DOHH2 (cell line): ENCODE data around the gene CCDC78.

Experiments
- H3F3A ChIP-seq: fragments of 200-600 bp; sonication (generic), shearing (Covaris generic); 2 replicates; pipeline ENCODE4 v1.6.0; 2016; ENCODE audit warnings: antibody characterized with exemption, mild to moderate bottlenecking; ENCODE audit not compliant: control insufficient read depth, insufficient read depth
- H3K27ac ChIP-seq: fragments of 200-600 bp; sonication (generic); 2 replicates; pipeline ENCODE4 v1.5.1; 2014; ENCODE audit warnings: low read depth, mild to moderate bottlenecking, low read length, moderate library complexity
- H3K27me3 ChIP-seq: fragments of 200-600 bp; sonication (generic); 2 replicates; pipeline ENCODE4 v1.6.1; 2014; ENCODE audit warnings: mild to moderate bottlenecking, low read length, mixed read lengths; ENCODE audit not compliant: control insufficient read depth
- H3K36me3 ChIP-seq: fragments of 200-600 bp; sonication (generic); 2 replicates; pipeline ENCODE4 v1.6.1; 2014; ENCODE audit warnings: mild to moderate bottlenecking, low read length, moderate library complexity, mixed read lengths; ENCODE audit not compliant: control insufficient read depth
- H3K4me1 ChIP-seq: fragments of 200-600 bp; sonication (generic); 2 replicates; pipeline ENCODE4 v1.6.1; 2014; ENCODE audit warnings: mild to moderate bottlenecking, low read length, mixed read lengths; ENCODE audit not compliant: control insufficient read depth
- H3K4me2 ChIP-seq: fragments of 200-600 bp; sonication (generic); 2 replicates; pipeline ENCODE4 v1.6.0; 2014; ENCODE audit warnings: mild to moderate bottlenecking, low read length, moderate library complexity
- H3K4me3 ChIP-seq: fragments of 200-600 bp; sonication (generic); 2 replicates; pipeline ENCODE4 v1.5.1; 2014; ENCODE audit warnings: mild to moderate bottlenecking, low read length, mixed read lengths
- H3K79me2 ChIP-seq: fragments of 200-600 bp; sonication (generic); 2 replicates; pipeline ENCODE4 v1.6.1; 2014; ENCODE audit warnings: mild to moderate bottlenecking, low read length, mixed read lengths; ENCODE audit not compliant: control insufficient read depth
- H3K9me2 ChIP-seq: fragments of 200-600 bp; sonication (generic); replicated peaks from 2 replicates; pipeline ENCODE4 v1.6.1; 2014; ENCODE audit warnings: mild to moderate bottlenecking, low read length, mixed read lengths; ENCODE audit not compliant: control insufficient read depth
- H3K9me3 ChIP-seq: fragments of 200-600 bp; sonication (generic); 2 replicates; pipeline ENCODE4 v1.6.1; 2014; ENCODE audit warnings: antibody characterized with exemption, low read length, mixed read lengths; ENCODE audit not compliant: control insufficient read depth, insufficient read depth
- H4K20me1 ChIP-seq: fragments of 200-600 bp; sonication (generic); 2 replicates; pipeline ENCODE4 v1.6.0; 2014; ENCODE audit warnings: low read depth, mild to moderate bottlenecking, antibody characterized with exemption, low read length, moderate library complexity; ENCODE audit not compliant: control insufficient read depth, insufficient read depth
- EZH2phosphoT487 ChIP-seq: fragments of 200-600 bp; sonication (generic); IDR thresholded peaks from 2 replicates; pipeline ENCODE4 v1.6.1; 2017; ENCODE audit warnings: borderline replicate concordance, mild to moderate bottlenecking, antibody characterized with exemption, low read length, moderate library complexity, mixed read lengths
- TF ChIP-seq, protein P1 (sequence below): fragments of 200-600 bp; sonication (generic); IDR thresholded peaks from one replicate; pipeline ENCODE4 v1.5.1; 2014; ENCODE audit warnings: antibody characterized with exemption, mild to moderate bottlenecking, low read depth, low read length; ENCODE audit not compliant: poor library complexity, severe bottlenecking

The CCDC78 gene

DNA sequence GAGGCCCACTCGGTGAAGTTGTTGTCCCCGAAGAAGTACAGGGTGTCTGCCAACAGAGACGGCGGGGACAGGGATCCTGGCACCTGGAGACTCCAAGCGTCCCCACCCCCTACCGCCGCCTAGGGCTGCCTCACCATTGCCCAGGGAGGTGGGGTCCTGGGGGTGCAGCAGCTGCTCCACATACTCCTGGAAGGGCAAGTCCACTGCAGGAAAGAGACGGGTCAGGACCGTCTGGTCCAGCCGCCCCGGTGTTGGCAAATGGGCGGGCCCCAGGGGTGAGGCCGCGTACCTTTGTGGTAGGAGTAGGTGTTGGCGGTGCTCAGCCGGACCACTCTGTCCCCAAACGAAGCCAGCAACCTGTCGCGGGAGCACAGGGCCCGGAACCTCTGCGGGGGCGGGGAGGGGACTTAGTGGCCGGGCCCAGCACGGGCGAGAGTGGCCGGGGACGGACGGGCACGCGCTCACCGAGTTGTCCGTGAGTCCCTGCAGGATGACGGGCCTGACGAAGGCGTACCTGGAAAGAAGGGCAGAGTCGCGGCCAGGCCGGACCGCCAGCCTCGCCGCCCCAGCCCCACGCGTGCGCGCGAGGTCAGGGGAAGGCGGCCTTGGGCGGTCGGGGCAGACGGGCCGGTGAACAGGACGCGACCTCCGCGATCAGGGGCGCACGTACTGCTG lies 42.7 kb downstream of the CCDC78 start:
- peaks cover 19% of the 10 kb centered on the region for H4K20me1 ChIP-seq
- no peaks in the 10 kb centered on the region; the same call in 1 of the 2 replicates for H3F3A ChIP-seq
- H3K9me2 ChIP-seq, result no peaks in the 10 kb centered on the region
- peak overlapping the region; percentile 93 for H3K4me3 ChIP-seq
- 0 out of 2 replicates have a peak overlapping the region, but pooled peaks have one; percentile 18 for H3K27ac ChIP-seq
- H3K36me3 ChIP-seq, result peaks cover 59% of the 10 kb centered on the region
- peak overlapping the region; percentile 97 for H3K4me2 ChIP-seq
- peaks cover 41% of the 10 kb centered on the region for H3K79me2 ChIP-seq
- TF ChIP-seq, protein P1, sequence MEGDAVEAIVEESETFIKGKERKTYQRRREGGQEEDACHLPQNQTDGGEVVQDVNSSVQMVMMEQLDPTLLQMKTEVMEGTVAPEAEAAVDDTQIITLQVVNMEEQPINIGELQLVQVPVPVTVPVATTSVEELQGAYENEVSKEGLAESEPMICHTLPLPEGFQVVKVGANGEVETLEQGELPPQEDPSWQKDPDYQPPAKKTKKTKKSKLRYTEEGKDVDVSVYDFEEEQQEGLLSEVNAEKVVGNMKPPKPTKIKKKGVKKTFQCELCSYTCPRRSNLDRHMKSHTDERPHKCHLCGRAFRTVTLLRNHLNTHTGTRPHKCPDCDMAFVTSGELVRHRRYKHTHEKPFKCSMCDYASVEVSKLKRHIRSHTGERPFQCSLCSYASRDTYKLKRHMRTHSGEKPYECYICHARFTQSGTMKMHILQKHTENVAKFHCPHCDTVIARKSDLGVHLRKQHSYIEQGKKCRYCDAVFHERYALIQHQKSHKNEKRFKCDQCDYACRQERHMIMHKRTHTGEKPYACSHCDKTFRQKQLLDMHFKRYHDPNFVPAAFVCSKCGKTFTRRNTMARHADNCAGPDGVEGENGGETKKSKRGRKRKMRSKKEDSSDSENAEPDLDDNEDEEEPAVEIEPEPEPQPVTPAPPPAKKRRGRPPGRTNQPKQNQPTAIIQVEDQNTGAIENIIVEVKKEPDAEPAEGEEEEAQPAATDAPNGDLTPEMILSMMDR, result no peak
- TF ChIP-seq EZH2phosphoT487, result no peak
- H3K9me3 ChIP-seq, result no peaks in the 10 kb centered on the region
- H3K27me3 ChIP-seq, result no peaks in the 10 kb centered on the region
- H3K4me1 ChIP-seq, result peaks cover 46% of the 10 kb centered on the region

DNA sequence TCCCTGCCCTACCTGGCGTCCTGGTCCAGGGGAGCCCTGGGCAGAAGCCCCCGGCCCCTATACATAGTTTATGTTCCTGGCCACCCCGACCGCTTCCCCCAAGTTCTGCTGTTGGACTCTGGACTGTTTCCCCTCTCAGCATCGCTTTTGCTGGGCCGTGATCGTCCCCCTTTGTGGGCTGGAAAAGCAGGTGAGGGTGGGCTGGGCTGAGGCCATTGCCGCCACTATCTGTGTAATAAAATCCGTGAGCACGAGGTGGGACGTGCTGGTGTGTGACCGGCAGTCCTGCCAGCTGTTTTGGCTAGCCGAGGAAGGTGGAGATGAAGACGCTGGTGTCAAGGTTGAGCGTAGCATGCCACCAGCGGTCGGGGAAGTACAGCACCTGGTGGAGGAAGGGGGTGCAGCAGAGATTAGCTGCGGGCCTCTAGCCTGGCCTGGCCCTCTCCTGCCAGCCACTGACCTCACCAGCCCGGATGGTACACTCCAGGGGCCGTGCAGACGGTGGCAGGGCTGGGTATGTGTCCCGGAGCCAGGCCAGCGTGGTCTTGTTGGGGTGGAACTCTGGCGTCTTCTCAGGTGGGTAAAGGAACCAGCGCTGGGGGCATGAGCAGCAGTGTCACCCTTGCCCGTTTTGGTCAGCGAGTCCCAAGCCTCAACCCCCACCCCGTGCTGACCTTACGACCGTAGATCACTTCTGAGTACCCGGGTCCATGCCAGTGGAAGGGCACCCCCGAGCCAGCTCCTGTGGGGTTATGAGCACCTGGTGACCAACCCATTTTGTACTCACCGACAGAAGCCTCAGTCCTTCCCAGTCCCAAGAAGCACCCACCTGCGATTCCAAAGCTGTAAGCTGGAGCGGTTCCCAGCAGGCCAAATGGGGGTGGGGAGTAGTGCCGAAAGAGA lies 43.5 kb downstream of the CCDC78 start:
- Histone ChIP-seq H3F3A (no peaks in the 10 kb centered on the region; the same call in 1 of the 2 replicates), H4K20me1 (peaks cover 19% of the 10 kb centered on the region), H3K79me2 (peaks cover 36% of the 10 kb centered on the region), H3K9me2 (no peaks in the 10 kb centered on the region), H3K27me3 (no peaks in the 10 kb centered on the region), H3K36me3 (peaks cover 57% of the 10 kb centered on the region), H3K9me3 (no peaks in the 10 kb centered on the region), H3K4me1 (peaks cover 45% of the 10 kb centered on the region), H3K4me3 (peak overlapping the region; percentile 93), H3K4me2 (peak overlapping the region; percentile 97), H3K27ac (no peak overlapping the region)
- TF ChIP-seq, protein P1, result no peak

DNA sequence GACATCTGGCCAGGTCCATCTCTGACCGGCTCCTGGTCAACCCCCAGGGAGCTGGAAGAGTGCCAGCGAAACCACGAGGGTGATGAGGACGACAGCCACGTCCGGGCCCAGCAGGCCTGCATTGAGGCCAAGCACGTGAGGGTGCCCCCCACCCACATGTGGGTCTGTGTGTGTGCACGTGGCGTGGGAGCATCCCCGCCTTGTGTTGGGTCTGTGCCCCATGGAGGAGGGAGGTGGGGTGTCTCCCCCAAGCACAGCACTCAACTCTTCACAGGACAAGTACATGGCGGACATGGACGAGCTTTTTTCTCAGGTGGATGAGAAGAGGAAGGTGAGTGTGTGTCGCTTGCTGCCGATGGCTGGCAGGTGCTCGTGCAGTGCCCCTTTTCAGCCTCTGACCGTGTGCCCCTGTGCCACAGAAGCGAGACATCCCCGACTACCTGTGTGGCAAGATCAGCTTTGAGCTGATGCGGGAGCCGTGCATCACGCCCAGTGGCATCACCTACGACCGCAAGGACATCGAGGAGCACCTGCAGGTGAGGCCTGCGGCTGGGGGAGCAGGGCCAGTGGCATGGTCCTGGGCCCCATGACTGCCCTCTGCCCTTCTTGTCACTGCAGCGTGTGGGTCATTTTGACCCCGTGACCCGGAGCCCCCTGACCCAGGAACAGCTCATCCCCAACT lies 44.4 kb downstream of the CCDC78 start:
- peaks cover 45% of the 10 kb centered on the region for H3K4me1 ChIP-seq
- TF ChIP-seq EZH2phosphoT487, result no peak
- TF ChIP-seq, protein P1, result no peak
- peaks cover 36% of the 10 kb centered on the region for H3K79me2 ChIP-seq
- no peaks in the 10 kb centered on the region for H3K27me3 ChIP-seq
- peak overlapping the region; percentile 97 for H3K4me2 ChIP-seq
- no peaks in the 10 kb centered on the region for H3K9me3 ChIP-seq
- H3K4me3 ChIP-seq, result peak overlapping the region; percentile 98
- H3K27ac ChIP-seq, result no peak overlapping the region
- H4K20me1 ChIP-seq, result peaks cover 19% of the 10 kb centered on the region
- H3K36me3 ChIP-seq, result peaks cover 52% of the 10 kb centered on the region
- H3K9me2 ChIP-seq, result no peaks in the 10 kb centered on the region
- no peaks in the 10 kb centered on the region; the same call in 1 of the 2 replicates for H3F3A ChIP-seq
